Neural progenitor cell (in vitro differentiated cells): ENCODE measurements around the gene MGAT3.

Experiments
- EZH2phosphoT487 ChIP-seq: fragments of 200-600 bp; sonication (generic); IDR thresholded peaks from 2 replicates; pipeline ENCODE4 v1.6.1; 2017; ENCODE audit warnings: antibody characterized with exemption
- TF ChIP-seq, protein P1 (sequence below): fragments of 200-600 bp; sonication (generic); IDR thresholded peaks from 2 replicates; pipeline ENCODE4 v1.5.1; 2017; ENCODE audit warnings: antibody characterized with exemption, mild to moderate bottlenecking

DNA sequence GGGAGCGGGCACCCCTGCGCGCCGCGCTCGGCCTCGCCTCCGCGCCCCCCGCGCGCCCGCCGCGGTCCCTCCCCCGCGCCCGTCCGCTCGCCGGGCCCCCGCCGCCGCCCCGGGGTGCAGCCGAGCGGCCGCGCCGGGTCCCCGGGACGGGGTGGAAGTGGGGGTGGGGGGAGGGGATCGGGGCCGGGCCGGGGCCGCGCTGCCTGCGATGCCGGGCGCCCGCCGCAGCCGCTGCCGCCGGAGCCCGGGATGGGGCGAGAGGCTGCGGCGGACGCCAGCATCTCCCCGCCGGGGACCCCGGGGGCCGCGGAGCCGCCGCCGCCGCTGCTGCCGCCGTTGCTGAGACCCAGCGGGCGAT lies 365 bp downstream of the MGAT3 start:
- TF ChIP-seq, protein P1, sequence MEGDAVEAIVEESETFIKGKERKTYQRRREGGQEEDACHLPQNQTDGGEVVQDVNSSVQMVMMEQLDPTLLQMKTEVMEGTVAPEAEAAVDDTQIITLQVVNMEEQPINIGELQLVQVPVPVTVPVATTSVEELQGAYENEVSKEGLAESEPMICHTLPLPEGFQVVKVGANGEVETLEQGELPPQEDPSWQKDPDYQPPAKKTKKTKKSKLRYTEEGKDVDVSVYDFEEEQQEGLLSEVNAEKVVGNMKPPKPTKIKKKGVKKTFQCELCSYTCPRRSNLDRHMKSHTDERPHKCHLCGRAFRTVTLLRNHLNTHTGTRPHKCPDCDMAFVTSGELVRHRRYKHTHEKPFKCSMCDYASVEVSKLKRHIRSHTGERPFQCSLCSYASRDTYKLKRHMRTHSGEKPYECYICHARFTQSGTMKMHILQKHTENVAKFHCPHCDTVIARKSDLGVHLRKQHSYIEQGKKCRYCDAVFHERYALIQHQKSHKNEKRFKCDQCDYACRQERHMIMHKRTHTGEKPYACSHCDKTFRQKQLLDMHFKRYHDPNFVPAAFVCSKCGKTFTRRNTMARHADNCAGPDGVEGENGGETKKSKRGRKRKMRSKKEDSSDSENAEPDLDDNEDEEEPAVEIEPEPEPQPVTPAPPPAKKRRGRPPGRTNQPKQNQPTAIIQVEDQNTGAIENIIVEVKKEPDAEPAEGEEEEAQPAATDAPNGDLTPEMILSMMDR = no peak
- no peak for TF ChIP-seq EZH2phosphoT487
